ENCODE data around the gene PELO. TPM values are rescaled to one million over a fixed set of nuclear protein-coding genes. Genes with fewer than 3 reads are reported as not detected.
"Not testable (repeated sequence)": the region's sequence is repeated elsewhere in the genome, so short reads cannot be mapped to it uniquely, and the experiment has no call there.

The PELO gene
- total RNA-seq, 1 donor from 2014 or later: 18.4 TPM

DNA sequence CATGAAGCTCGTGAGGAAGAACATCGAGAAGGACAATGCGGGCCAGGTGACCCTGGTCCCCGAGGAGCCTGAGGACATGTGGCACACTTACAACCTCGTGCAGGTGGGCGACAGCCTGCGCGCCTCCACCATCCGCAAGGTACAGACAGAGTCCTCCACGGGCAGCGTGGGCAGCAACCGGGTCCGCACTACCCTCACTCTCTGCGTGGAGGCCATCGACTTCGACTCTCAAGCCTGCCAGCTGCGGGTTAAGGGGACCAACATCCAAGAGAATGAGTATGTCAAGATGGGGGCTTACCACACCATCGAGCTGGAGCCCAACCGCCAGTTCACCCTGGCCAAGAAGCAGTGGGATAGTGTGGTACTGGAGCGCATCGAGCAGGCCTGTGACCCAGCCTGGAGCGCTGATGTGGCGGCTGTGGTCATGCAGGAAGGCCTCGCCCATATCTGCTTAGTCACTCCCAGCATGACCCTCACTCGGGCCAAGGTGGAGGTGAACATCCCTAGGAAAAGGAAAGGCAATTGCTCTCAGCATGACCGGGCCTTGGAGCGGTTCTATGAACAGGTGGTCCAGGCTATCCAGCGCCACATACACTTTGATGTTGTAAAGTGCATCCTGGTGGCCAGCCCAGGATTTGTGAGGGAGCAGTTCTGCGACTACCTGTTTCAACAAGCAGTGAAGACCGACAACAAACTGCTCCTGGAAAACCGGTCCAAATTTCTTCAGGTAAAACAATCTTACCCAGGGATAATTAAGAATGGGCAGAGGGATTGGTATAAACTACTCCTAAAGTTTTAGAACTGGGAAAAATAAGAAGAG, 12.9 kb downstream of the PELO start:
- no peak for DNase-seq (ENCODE audit: low read depth, low spot score)

DNA sequence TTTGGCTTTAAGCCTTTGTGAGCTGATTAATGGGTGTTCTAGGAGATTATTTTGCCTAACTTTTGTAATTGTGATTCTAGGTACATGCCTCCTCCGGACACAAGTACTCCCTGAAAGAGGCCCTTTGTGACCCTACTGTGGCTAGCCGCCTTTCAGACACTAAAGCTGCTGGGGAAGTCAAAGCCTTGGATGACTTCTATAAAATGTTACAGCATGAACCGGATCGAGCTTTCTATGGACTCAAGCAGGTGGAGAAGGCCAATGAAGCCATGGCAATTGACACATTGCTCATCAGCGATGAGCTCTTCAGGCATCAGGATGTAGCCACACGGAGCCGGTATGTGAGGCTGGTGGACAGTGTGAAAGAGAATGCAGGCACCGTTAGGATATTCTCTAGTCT, 13.6 kb downstream of the PELO start:
- no peak for DNase-seq (ENCODE audit: low read depth, low spot score)

DNA sequence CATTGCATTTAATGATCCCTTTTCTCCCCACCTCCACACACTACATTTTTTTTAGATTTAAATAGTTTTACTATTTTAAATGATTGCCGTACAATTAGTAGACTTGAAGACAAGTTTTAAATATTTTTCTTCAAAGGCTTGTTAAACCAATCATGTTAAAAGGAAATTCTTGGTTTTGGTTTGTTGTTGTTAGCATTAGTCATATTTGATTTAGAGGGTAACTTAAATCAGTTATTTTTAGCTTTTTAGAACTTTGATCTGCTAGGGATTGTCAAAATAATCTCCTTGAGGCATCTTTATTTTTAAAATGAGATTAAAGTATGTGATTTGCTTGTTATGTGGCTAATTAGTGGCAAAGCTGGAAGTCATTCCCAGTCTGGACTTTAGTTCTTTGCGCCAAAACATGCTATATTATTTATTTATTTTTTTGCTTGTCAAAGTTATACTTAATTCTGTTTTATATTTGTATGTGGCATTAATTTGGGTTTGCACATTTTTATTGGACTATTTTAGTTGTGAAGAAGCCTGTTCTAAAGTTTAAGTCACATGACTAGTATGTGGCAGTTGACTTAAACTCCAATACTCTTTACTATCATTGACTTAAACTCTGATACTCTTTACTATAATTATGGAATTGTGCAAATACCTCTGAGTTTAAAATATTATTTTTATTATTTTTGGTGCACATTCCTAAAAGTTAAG, 14.7 kb downstream of the PELO start:
- no peak for DNase-seq (ENCODE audit: low read depth, low spot score)

DNA sequence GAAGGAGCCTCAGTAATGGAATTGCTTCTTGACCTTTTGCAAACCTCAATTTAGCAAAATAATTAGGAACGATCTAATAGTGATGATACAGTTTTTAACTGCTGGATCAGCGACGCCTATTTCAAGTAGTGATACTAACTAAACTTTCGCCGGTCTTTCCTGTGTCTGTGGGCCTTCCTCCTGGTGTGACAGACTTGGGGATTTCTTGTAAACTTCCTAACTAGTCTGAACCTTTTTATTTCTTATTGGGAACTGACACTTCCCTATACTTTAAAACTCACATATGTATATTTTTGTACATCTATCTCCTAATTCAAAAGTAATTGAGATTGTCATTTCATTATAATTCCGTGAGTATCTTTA, 15.2 kb downstream of the PELO start:
- no peak for DNase-seq (ENCODE audit: low read depth, low spot score)

DNA sequence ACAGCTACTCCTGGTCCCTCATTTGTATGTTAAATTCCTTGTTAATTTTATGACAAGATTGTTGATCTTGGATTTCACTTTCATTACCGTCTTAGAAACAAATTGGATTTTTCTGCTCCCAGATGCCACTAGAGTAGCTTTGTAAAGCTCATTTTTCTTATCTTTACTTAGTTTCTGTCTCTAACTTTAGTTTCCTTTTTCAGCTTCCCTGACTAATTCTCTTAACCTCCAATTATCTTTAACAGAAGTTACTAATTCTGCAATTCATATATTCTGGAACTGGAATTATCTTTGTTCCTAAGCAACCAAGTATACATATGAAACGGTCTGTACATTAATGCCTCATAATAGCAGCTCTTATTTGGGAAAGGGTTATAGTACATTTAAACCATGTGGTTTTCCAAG, 16.7 kb downstream of the PELO start:
- no peak for DNase-seq (ENCODE audit: low read depth, low spot score)

DNA sequence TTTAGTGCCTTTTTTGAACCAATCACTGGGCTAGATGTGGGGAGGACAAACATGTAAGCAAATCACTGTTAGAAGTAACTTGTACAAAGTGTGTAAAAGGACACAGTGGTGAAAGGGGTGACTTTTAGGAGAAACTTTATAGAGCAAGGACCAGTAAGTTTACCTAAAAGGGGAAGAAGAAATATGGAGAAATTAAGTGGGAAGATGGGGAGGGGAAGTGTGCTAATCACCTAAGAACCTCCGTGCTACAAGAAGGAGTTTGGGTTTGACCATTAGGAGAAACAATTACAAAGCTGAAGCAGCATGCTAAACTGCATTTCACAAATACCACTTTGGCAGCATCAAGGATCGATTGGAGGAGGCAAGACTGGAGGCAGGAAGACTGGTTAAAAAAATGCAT, 17.3 kb downstream of the PELO start:
- no peak for DNase-seq (ENCODE audit: low read depth, low spot score)

DNA sequence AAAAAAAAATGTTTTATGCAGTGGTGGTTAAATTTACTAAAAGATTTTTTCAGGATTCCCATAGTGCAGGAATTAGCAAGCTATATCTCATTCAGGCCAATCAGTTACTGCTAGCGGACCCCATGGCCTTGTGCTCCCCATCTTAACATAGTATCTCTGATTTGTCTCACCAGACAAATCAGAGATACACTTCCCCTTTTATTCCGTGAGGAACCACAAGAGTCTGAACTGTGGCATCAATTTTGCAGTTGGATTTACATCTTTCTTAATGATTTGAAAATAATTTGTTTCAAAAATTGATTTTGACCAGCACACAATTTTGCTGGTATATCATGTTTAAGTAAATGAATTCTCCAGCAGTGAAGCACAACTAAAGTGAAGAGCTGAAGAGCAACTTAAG, 17.9 kb downstream of the PELO start:
- no peak for DNase-seq (ENCODE audit: low read depth, low spot score)

DNA sequence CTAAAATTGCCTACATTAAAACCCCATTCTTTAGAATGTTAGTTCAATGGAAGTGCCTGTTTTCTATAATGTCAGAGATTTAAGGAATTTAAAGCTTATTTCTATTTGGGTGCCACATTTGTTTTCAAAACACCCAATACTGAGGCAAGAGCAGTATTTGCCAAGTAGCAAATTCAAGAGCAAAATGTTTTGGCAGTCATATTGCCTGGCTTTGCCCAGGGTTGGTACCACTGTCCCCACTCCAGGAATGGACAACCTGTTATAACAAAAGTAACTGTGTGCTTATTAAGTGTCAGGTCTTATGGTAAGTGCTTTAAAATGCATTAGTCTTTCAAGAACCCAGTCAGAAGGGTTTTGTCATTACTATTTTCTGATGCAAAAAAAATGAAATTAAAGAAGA, 19.3 kb downstream of the PELO start:
- DNase-seq (ENCODE audit: low read depth, low spot score): no peak

DNA sequence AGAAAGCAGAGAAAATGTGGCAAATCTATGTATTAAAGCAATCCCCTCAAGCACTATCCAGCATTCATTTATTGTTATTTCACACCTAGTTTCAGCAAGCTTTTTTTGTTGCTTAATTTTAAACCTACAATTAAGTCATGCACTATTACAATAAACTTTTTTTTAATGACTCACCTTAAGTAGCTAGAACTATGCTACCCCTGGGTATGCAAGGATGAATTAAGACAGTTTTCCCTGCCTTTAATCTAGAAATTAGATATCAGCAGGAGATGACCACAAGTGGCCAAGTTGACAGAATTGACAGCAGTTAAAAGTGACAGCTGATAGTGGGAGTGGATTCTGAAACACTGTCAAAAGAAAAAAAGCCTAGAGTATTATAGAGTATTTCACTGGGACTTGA, 20.0 kb downstream of the PELO start:
- DNase-seq (ENCODE audit: low read depth, low spot score): no peak

DNA sequence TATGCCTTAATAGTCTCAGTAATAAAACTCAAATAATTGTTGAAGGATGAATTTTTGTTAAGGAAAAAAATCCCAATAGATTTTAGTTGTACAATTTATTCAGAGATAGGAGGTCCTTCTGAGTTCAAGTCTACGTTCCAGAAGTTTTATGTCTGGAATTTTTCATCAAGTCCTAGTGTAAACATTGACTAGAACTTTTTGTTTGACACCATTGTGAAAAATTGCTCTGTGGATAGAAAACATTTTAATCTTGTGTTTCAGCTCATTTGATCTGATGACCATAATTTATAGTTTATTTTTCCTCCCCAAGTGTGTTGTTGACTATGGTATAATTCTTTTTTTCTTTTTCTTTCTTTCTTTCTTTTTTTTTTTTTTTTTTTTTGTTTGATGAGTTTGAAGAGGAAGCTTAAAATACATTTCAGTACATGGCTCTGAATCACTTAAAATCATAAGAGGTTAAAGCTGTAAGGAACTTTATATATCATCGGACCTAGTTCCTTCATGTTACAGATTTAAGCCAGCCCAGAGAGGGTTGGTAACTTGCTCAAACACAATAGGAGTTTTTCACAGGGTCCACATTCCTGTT, 20.7 kb downstream of the PELO start:
- no peak for DNase-seq (ENCODE audit: low read depth, low spot score)

DNA sequence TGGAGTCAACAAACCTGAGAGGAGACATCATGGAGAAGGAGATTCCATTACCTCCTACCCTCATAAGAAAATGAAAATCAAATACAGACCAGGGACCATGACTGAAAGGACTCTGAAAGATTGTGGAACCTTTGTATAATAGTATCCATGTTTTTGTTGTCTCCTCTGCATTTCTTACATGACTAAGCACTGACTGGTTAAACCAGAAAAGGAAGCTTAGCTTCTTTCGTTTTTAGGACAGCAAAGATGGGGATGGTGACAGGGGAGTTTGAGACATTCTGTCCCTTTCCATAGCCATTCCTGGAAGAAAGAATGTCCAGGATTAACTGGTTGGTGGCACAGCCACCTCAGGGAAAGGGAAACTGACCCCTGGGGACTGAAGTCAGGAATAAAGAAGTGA, 22.2 kb downstream of the PELO start:
- no peak for DNase-seq (ENCODE audit: low read depth, low spot score)

DNA sequence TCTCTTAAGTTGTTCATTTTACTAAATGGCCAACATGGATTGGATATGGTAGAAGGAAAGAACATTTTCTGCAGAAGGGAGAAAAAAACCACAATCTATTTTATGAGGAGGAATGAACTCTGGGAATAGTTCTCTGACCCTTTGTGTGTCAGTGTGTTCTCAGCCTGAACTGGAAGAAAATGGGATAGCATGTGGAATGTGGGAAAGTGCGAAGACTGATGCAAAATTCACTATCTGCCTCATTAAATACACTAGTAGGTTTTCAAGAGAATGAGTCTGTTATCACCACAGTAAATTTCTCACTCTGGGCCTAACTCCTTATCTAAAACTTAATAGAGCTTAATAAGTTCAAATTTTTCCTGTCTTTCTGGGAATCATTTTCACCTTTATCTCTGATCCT, 22.7 kb downstream of the PELO start:
- DNase-seq (ENCODE audit: low read depth, low spot score): no peak

DNA sequence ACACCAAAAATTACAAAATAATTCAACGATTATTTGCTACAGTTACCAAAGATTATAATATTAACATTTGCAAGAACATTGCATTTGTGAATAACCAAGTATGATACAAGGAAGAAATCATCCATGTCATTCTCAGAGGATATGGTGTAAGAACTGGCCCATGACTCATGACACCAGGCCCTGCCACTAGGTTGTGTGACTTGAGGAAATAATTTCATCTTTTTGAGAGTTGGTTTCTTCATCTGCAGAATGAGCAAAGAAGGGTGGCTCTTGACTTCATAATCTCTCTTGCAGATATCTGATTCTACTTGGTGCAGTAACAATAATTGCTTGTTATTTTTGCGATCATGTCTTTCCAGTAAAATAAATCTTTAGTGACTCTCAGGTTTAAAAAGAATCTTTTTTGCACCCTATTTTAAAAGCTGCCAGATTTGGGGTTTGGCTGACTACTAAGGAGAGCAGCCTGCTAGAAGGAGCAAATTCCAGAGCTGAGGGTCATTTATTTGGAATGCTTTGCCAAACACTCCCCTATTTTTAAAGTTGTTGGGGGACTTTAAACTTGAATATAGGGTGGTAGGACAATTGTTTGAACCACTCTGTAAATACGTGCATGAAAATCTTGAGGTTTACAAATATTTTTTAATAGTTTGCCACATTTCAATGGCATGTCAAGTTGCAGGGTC, 23.5 kb downstream of the PELO start:
- DNase-seq (ENCODE audit: low read depth, low spot score): no peak

DNA sequence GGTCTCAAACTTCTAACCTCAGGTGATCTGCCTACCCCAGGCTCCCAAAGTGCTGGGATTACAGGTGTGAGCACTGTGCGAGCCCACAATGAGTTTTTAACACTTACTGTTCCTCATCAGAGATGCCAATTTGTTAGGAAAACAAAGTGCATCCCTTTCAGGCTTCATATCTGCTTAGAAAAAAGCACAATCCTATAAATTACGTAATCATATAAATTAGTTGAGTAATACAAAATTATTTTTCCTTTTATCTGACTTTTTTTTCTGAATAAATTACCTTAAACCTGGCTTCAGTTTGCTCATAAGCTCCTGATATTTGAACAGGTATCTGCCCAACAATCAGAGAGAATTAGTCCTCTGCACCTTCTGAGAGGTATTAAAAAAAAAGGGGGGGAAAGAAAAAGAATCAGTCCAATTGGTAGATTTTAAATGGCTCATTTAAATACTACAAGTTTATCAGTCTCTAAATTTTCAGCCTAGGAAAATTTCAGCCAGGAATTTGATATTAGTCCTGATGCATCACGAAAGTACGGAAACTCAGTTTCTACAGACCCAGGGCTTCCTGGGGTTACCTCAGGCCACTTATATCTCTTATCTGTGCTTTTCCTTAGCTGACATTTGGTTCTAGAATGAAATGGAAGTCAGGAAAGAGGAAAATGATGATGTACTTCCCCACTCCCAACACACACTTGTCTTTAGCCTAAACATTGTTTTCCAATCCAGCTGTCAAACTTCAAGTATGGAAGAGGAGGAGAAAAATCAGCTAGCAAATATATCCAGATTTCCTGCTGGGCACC, 26.8 kb downstream of the PELO start:
- peak; percentile 49 for DNase-seq (ENCODE audit: low read depth, low spot score)

DNA sequence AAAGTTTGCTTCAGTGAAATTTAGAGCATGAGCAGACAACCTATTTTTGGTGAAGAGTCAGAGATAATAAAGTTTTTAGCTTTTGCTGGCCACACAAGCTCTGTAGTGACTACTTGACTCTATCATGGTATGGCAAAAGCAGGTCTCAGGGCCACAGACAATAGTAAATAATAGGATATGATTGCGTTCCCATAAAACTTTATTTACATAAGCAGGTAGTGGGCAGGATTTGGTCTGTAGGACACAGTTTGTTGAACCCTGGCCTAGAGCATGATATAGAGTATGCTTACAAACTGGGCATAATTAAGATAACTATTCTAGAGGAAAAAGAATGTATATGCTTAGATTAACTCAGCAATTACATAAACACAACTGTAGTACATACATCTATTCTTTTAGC, 30.1 kb downstream of the PELO start:
- DNase-seq (ENCODE audit: low read depth, low spot score): no peak

DNA sequence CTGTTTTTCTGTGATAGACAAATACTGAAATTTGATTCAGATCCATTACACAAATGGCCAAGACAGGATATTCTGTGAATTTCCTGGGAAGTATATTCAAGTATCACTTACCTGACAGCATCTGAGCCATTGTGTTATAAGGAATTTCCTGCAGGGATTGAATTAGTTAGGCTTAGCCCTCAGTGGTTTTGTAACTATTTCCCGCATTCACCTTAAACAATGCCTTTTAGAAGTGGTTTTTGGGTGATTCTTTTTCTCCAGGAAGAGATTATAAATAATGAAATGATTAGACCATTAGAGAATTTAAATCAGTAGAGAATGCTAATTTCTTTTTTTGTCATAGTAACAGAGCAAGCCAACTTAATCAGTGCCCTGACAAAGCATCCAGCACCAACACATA, 30.6 kb downstream of the PELO start:
- DNase-seq (ENCODE audit: low read depth, low spot score): no peak

DNA sequence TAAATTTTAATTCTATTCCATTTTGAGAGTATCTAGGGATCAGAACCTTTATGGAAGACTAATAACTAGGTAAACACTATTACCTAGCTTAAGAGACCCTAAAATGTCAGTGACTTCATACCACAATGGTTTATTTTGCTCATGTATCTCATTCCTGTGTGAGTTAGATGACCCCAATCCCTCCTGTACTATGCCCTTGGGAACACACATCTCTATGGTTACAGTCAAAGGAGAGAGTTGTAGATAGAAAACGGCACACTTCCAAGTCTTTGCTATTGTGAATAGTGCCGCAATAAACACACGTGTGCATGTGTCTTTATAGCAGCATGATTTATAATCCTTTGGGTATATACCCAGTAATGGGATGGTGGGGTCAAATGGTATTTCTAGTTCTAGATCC, 31.1 kb downstream of the PELO start:
- DNase-seq (ENCODE audit: low read depth, low spot score): not testable (repeated sequence)

DNA sequence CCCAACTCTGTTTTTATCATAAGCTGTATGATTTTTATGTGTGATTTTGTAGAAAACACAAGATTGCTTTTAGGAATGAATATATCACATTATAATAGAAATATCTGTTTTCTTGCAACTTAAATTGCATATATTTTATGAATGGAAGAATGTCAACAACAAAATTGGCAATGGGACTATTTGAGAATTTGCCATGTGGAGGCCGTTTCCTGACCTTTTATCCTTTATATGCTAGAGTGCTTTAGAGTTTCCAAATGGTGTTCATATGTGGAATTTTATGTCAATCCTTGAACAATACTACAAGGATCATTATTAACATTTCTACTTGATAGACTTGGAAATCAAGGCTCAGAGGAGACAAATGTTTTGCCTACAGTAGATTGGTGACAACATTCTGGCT, 34.2 kb downstream of the PELO start:
- DNase-seq (ENCODE audit: low read depth, low spot score): no peak

DNA sequence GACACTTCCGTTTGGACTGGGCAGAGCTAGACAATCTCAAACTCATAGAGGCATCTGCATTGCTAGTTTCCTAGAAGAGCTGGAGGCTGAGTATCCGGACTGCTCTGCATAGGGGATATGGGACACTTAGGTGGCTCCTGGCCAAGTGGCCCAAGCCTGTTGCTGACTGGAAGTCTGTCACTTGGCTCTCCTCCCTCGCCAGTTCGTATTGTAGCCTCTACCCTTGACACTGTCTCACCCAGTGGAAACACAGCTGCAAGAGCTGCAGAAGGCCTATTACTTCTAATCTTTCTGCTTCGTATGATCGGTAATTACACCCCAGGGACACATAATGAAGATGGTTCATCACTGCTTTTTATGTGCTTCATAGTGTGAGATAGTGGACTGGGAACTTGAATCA, 34.7 kb downstream of the PELO start:
- DNase-seq (ENCODE audit: low read depth, low spot score): no peak

DNA sequence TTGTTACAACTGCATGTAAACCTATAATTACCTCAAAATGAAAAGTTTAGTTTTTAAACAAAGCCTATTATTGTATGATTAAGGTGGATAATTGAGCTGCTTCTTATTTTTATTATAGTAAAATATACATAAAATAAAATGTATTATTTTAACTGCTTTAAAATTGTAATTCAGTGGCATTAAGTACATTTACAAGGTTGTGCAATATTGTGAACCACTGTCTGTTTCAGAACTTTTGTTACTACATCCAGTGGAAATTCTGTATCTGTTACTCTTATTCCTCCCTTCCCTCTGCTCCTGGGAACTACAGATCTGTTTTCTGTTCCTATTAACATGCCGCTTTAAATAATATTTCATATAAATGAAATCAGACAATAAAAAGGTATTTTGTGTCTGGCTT, 37.1 kb downstream of the PELO start:
- no peak for DNase-seq (ENCODE audit: low read depth, low spot score)

DNA sequence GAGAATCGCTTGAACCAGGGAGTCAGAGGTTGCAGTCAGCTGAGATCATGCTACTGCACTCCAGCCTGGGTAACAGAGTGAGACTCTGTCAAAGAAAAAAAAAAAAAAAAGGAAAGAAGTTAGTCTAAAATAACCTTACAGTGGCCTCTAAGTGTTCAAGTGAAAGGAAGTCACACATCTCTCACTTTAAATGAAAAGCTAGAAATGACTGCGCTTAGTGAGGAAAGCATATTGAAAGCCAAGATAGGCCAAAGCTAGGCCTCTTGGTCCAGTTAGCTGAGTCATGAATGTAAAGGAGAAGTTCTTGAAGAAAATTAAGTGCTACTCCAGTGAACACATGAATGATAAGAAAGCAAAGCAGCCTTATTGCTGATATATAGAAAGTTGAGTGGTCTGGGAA, 38.1 kb downstream of the PELO start:
- no peak for DNase-seq (ENCODE audit: low read depth, low spot score)

Measured in pulmonary artery endothelial cell (primary cell).